ENCODE data around the gene FTCDNL1. TPM values are rescaled to one million over a fixed set of nuclear protein-coding genes. Genes with fewer than 3 reads are reported as not detected.

Gene FTCDNL1
- total and polyA plus RNA-seq, 9 of the 15 experiments (the other 6 are each of a cell fraction or from before 2014, with no cell fraction given): 0.13 to 0.58 (median 0.32) TPM

DNA sequence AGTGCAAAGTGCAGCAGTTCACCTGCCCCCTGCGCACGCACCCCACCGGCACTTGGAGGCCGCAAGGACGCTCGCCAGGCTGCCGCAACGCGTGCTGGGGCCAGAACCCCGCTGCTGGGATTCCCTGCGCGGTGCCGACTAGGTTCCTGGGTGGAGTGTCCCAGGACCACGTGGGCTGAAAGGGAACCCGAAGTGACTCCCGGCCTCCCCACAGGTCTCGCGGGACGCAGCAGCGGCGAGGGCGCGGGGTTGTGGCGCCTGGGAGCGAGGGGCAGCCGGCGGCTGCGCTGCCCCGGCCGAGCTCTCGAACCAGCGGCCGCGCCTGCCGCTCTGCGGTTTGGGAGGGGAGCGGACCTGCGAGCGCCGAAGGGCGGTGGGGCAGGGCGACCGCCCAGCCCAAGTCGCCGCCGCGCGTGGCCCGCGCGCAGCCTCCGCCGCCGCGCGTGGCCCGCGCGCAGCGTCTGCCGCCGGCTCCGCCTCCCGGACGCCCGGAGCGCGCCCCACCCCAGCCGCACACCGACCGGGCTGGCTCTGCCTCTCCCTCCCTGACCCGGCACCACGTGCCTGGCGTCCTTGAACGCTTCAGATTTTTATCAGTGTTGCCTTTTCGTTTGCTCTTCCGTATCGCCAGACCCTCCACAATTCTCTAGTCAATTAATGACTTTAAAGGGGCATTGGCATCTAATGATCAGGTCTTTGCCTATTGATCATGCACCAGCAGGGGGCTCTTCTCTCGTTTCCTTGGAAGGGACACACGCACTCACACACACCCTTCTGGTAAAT is at the start of gene FTCDNL1 (continued):
- TF ChIP-seq, protein P1, sequence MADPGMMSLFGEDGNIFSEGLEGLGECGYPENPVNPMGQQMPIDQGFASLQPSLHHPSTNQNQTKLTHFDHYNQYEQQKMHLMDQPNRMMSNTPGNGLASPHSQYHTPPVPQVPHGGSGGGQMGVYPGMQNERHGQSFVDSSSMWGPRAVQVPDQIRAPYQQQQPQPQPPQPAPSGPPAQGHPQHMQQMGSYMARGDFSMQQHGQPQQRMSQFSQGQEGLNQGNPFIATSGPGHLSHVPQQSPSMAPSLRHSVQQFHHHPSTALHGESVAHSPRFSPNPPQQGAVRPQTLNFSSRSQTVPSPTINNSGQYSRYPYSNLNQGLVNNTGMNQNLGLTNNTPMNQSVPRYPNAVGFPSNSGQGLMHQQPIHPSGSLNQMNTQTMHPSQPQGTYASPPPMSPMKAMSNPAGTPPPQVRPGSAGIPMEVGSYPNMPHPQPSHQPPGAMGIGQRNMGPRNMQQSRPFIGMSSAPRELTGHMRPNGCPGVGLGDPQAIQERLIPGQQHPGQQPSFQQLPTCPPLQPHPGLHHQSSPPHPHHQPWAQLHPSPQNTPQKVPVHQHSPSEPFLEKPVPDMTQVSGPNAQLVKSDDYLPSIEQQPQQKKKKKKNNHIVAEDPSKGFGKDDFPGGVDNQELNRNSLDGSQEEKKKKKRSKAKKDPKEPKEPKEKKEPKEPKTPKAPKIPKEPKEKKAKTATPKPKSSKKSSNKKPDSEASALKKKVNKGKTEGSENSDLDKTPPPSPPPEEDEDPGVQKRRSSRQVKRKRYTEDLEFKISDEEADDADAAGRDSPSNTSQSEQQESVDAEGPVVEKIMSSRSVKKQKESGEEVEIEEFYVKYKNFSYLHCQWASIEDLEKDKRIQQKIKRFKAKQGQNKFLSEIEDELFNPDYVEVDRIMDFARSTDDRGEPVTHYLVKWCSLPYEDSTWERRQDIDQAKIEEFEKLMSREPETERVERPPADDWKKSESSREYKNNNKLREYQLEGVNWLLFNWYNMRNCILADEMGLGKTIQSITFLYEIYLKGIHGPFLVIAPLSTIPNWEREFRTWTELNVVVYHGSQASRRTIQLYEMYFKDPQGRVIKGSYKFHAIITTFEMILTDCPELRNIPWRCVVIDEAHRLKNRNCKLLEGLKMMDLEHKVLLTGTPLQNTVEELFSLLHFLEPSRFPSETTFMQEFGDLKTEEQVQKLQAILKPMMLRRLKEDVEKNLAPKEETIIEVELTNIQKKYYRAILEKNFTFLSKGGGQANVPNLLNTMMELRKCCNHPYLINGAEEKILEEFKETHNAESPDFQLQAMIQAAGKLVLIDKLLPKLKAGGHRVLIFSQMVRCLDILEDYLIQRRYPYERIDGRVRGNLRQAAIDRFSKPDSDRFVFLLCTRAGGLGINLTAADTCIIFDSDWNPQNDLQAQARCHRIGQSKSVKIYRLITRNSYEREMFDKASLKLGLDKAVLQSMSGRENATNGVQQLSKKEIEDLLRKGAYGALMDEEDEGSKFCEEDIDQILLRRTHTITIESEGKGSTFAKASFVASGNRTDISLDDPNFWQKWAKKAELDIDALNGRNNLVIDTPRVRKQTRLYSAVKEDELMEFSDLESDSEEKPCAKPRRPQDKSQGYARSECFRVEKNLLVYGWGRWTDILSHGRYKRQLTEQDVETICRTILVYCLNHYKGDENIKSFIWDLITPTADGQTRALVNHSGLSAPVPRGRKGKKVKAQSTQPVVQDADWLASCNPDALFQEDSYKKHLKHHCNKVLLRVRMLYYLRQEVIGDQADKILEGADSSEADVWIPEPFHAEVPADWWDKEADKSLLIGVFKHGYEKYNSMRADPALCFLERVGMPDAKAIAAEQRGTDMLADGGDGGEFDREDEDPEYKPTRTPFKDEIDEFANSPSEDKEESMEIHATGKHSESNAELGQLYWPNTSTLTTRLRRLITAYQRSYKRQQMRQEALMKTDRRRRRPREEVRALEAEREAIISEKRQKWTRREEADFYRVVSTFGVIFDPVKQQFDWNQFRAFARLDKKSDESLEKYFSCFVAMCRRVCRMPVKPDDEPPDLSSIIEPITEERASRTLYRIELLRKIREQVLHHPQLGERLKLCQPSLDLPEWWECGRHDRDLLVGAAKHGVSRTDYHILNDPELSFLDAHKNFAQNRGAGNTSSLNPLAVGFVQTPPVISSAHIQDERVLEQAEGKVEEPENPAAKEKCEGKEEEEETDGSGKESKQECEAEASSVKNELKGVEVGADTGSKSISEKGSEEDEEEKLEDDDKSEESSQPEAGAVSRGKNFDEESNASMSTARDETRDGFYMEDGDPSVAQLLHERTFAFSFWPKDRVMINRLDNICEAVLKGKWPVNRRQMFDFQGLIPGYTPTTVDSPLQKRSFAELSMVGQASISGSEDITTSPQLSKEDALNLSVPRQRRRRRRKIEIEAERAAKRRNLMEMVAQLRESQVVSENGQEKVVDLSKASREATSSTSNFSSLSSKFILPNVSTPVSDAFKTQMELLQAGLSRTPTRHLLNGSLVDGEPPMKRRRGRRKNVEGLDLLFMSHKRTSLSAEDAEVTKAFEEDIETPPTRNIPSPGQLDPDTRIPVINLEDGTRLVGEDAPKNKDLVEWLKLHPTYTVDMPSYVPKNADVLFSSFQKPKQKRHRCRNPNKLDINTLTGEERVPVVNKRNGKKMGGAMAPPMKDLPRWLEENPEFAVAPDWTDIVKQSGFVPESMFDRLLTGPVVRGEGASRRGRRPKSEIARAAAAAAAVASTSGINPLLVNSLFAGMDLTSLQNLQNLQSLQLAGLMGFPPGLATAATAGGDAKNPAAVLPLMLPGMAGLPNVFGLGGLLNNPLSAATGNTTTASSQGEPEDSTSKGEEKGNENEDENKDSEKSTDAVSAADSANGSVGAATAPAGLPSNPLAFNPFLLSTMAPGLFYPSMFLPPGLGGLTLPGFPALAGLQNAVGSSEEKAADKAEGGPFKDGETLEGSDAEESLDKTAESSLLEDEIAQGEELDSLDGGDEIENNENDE (IDR thresholded peaks at IDR 0.05; ENCODE audit: low read depth, low read length): no peak
- TF ChIP-seq ZNF253 (CRISPR knock-in tag; conservative IDR thresholded peaks at IDR 0.05) (no peak), PHF8 (IDR thresholded peaks at IDR 0.05; ENCODE audit: borderline replicate concordance, low read length) (peak; percentile 73; the same call in 1 of the 2 replicates), HNRNPUL1 (IDR thresholded peaks at IDR 0.05; ENCODE audit: low read length) (no peak), ZNF324 (CRISPR knock-in tag; IDR thresholded peaks at IDR 0.05) (no peak), RHOXF2B (CRISPR knock-in tag; conservative IDR thresholded peaks at IDR 0.05) (no peak), CCNT2 (IDR thresholded peaks at IDR 0.05; ENCODE audit: borderline replicate concordance, extremely low read depth, insufficient read length, low read depth, low read length) (peak; percentile 62), HDAC1 (IDR thresholded peaks at IDR 0.05) (no peak), PHF21A (IDR thresholded peaks at IDR 0.05; ENCODE audit: borderline replicate concordance, low read depth) (no peak), ZNF431 (CRISPR knock-in tag; IDR thresholded peaks at IDR 0.05) (no peak), RUNX1 (IDR thresholded peaks at IDR 0.05; ENCODE audit: low read depth) (no peak)
- TF ChIP-seq, protein P2, sequence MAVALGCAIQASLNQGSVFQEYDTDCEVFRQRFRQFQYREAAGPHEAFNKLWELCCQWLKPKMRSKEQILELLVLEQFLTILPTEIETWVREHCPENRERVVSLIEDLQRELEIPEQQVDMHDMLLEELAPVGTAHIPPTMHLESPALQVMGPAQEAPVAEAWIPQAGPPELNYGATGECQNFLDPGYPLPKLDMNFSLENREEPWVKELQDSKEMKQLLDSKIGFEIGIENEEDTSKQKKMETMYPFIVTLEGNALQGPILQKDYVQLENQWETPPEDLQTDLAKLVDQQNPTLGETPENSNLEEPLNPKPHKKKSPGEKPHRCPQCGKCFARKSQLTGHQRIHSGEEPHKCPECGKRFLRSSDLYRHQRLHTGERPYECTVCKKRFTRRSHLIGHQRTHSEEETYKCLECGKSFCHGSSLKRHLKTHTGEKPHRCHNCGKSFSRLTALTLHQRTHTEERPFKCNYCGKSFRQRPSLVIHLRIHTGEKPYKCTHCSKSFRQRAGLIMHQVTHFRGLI (CRISPR knock-in tag; IDR thresholded peaks at IDR 0.05): peak; percentile 97; the same call in 1 of the 2 replicates
- TF ChIP-seq, protein P3, sequence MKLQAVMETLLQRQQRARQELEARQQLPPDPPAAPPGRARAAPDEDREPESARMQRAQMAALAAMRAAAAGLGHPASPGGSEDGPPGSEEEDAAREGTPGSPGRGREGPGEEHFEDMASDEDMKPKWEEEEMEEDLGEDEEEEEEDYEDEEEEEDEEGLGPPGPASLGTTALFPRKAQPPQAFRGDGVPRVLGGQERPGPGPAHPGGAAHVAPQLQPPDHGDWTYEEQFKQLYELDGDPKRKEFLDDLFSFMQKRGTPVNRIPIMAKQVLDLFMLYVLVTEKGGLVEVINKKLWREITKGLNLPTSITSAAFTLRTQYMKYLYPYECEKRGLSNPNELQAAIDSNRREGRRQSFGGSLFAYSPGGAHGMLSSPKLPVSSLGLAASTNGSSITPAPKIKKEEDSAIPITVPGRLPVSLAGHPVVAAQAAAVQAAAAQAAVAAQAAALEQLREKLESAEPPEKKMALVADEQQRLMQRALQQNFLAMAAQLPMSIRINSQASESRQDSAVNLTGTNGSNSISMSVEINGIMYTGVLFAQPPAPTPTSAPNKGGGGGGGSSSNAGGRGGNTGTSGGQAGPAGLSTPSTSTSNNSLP (IDR thresholded peaks at IDR 0.05; ENCODE audit: borderline replicate concordance, low read depth, low read length): no peak

Measured in K562 (cell line).